NAMALWA (cell line): ENCODE data around the gene UBXN6.

ENCODE experiments used
- DNase-seq: peaks from one replicate; pipeline ENCODE4 v3.0.0-alpha.2; 2015; ENCODE audit warnings: low spot score

Gene UBXN6

DNA sequence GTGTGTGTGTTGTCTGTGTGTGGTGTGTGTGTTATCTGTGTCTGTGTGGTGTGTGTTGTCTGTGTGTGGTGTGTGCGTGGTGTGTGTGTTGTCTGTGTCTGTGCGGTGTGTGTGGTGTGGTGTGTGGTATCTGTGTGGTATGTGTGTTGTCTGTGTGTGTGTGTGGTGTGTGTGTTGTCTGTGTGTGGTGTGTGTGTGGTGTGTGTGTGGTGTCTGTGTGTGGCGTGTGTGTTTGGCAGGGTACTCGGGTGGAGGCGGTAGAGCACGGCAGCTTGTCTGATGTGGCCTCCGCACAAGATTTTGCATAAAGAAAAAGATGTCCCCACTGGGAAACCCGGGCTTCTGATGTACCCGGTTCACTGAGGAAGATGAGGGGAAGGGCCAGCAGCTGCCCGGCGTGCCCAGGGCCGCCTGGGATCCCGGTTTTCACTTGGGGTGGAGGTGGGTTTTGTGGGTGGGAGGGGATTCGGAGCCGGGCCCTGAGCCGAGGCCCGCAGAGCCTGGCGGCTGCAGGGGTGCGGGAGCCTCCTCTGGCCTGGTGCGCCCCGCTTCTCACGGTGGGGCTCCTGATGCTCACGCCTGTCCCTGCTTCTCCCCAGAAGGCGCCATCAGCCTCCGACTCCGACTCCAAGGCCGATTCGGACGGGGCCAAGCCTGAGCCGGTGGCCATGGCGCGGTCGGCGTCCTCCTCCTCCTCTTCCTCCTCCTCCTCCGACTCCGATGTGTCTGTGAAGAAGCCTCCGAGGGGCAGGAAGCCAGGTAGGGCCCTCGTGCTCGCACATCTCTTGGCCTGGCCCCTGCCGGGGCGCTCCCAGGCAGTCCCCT, 35.7 kb upstream of the UBXN6 start:
- peak; percentile 47 for DNase-seq

DNA sequence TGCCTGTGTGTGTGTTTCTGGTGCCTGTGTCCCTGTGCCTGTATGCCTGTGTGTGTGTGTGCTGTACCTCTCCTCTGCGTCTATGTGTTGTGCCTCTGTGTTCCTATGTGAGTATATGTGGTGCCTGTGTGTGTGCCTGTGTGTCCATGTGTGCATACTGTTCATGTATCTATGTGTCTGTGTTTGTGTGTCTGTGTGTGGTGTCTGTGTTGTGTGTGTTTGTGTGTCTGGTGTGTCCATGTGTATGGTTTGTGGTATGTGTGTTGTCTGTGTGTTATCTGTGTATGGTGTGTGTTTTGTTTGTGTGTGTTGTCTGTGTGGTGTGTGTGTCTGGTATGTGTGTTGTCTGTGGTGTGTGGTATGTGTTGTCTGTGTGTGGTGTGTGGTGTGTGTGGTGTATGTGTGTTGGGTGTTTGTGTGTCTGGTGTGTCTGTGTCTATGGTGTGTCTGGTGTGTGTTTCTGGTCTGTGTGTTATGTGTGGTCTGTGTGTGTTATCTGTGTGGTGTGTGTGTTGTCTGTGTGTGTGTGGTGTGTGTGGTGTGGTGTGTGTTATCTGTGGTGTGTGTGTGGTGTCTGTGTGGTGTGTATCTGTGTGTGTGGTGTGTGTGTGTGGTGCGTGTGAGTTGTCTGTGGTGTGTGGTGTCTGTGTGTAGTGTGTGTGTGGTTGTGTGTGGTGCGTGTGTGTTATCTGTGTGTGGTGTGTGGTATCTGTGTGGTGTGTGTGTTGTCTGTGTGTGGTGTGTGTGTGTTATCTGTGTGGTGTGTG, 34.9 kb upstream of the UBXN6 start:
- no peak for DNase-seq

DNA sequence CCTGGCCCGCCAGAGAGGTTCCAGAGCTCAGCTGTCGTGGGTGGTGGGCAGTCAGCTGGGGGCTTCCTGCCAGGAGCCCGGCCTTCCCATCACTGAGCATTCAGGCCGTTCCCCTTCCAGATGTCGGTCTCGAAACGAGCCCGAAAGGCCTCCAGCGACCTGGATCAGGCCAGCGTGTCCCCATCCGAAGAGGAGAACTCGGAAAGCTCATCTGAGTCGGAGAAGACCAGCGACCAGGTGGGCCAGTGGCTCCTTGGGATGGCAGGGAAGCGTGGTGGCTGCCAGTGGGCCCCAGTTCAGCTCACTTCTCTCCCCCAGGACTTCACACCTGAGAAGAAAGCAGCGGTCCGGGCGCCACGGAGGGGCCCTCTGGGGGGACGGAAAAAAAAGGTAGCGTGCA, 33.9 kb upstream of the UBXN6 start:
- no peak for DNase-seq

DNA sequence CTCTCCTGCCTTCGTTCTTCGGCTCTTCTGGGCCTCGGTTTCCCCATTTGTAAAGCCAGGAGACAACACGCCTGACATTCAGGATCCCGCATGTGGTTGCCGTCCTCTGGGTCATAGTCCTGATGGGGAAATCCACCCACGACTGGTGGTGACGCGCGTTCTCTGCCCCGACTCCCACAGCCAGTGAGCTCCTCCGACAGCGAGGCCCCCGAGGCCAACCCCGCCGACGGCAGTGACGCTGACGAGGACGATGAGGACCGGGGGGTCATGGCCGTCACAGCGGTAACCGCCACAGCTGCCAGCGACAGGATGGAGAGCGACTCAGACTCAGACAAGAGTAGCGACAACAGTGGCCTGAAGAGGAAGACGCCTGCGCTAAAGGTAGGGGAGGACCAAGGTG, 30.9 kb upstream of the UBXN6 start:
- no peak for DNase-seq

DNA sequence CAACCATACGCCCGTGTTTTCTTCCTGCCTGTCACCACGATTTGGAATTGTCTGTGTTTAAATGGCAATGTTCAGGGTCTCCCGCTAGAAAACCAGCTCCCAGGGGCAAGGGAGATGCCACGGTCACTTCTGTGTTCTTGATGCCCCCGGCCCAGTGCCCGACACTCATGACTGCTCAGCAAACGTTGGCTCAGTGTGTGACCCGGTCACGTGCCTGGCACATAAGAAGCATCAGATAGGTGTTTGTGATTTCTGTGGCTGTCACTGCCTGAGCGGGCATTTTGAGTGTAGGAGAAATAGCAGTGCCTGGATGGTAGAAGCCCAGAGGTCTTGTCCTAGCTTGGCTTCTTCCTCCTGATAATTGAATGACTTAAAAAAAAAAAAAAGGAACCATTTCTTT, 30.0 kb upstream of the UBXN6 start:
- no peak for DNase-seq

DNA sequence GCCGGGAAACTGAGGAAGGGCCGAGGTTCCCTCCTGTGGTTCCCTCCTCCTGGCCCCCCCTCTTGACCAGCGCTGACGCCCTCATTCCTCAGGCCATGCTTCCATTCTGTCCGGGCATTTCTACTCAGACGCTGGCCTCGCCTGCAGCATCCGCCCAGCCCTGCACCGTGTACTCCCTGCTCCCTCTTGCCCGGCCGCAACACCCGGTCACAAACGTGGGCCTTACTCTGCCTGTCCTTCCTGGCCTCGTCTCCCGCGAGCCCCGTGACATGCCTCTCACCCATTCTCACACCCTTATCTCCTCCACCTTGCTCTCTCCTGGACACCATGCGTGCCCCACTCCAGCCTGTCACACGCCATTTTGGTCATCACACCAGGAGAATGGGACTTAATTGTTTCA, 25.8 kb upstream of the UBXN6 start:
- no peak for DNase-seq

DNA sequence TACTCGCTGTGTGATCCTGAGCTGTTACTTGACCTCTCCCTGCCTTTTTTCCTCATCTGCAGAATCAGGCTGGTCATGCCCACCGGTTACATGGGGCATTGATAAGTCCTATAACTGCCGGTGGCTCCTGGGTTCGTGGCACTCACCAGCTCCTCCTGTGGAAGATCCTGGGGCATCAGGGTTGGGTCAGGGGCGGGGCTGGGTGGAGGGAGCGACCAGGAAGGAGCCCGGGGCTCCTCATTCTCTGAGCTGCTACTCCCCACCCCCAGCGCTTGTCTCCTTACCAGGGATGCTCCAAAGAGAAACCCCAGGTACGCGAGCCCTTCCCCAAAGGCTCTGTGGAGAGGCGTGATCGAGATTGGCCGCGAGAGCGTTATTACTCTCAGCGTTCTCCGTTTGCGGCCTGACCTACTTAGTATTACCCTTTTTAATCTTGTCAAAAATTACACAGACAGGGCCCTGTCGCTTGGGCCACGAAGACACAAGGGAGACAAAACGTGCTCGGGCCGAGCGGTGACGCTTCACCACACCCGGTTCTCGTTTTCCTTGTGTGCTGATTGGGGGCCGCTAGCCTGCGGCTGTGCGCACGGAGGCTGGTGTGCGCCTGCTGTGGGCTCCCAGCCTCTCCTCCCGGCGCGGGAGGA, 25.2 kb upstream of the UBXN6 start:
- no peak for DNase-seq

DNA sequence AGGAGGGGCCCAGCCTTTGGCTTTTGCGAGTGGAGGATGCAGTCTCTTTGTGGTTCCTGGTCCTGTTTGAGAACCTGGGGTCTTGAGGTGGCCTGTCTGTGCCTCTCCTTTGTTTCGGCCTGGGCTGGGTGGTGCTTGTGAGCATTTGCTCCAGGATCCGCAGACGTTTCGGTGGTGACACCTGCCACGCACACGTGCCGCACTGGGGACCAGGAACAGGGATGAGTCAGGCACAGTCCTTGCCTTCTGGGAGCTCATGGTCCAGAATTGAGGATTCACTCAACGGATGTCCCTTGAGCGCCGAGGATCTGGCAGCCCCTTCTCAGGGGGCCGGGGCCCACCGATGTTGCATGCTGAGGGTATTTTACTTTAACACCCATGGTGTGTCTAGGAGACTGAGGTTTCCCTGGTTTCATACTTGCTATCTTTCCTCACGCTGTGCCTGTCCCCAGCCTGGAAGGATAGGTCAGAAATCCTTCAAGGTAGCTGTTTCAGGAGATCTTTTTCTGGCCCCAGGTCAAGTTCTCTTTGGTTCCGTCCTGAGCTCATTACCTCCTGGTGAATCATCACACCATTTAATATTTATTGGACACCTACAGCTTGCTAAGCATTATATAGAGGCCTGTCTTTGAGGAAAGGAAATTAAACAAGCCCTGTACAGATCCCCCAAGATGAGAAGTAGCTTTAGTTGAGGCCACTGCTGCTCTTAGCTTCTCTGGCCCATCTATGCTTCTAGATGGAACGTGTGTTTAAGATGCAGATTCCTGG, 19.6 kb upstream of the UBXN6 start:
- DNase-seq: no peak

DNA sequence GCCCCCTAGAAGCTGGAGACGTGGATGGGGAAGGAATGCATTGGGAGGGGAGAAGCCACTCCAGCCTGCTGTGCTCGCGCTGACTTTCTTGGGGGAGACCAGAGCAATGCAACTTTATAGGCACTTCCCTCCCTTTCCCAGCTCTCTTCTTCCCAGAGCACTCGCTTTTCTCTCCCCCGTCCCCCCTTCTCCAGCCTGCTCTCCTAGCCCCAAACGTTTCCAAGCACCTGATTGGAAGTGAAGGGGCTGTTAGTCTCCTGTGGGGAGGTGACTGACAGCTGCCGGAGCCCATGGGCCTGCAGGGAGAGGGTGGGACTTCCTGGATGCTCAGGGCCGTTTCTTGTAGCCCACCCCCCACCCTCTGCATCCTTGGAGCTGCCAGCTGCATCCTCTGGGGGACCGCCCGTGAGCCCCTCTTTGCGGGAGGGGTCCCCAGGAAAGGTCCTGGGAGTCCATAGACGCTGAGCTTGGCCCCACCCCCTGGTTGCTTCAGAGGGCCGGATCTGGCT, 17.0 kb upstream of the UBXN6 start:
- DNase-seq: peak; percentile 72

DNA sequence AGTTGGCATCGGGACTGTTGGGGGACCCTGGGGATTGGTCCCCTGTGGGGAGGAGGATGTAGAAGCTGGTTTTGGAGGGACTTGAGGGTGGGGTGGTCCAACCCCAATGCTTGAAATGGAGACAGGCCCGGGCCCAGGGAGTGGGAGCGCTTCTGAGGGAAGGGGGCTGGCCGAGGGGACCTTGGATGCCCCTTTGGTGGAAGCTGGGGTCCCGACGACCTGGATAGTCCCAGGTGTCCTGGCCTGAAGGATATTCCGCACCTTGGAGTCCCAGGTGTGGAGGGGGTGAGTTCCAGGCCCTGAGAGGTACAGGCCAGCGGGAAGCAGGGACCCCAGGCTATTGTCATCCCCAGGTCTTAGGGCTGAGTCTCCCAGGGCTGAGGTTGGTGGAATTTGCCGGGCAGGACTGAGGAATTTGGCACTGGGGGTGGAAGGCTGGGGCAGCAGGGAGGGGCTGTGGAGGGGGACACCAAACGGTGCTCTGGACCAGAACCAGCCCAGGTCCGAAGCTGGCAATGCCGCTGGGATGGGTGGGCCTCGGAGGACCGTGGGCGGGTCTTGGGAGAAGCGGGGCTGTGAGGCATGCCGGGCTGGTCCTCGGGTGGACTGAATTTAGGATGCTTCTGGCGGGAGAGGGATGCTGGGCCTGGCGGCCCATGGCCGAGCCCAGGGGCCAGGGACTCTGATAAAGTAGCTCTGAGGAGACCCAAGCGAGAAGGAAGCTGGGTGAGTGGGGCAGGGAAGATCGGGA, 16.3 kb upstream of the UBXN6 start:
- DNase-seq: no peak

DNA sequence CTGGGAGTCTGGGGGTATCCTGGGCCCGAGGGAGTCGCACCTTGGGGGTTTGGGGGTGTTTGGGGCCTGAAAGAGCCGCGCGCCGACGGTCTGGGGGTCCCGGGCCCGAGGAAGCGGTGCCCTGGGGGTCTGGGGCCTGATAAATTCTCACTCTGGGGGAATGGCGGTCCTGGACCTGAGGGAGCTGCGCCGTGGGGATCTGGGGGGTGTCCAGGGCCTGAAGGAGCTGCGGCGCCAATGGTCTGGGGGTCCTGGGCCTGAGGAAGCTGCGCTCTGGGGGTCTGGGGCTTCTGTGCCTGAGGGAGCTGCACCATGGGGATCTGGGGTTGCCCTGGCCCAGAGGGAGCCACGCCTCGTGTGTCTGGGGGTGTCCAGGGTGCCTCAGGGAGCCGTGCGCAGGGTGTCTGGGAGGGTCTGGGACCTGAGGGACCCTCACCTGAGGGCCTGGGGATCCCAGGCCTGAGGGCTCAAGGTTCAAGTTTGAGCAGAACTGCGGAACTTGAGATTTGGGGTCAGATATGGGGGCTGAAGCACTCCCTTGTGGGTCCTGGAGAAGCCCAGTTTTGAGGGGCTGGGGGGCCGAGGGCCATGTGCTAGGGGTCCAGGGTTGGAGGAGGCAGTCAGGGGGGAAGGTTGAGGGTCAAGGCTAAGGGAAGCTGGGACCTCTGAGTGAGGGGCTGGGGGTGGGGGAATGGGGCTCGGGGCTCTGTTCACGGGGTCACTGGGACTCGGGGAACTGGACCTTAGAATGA, 15.6 kb upstream of the UBXN6 start:
- DNase-seq: no peak

DNA sequence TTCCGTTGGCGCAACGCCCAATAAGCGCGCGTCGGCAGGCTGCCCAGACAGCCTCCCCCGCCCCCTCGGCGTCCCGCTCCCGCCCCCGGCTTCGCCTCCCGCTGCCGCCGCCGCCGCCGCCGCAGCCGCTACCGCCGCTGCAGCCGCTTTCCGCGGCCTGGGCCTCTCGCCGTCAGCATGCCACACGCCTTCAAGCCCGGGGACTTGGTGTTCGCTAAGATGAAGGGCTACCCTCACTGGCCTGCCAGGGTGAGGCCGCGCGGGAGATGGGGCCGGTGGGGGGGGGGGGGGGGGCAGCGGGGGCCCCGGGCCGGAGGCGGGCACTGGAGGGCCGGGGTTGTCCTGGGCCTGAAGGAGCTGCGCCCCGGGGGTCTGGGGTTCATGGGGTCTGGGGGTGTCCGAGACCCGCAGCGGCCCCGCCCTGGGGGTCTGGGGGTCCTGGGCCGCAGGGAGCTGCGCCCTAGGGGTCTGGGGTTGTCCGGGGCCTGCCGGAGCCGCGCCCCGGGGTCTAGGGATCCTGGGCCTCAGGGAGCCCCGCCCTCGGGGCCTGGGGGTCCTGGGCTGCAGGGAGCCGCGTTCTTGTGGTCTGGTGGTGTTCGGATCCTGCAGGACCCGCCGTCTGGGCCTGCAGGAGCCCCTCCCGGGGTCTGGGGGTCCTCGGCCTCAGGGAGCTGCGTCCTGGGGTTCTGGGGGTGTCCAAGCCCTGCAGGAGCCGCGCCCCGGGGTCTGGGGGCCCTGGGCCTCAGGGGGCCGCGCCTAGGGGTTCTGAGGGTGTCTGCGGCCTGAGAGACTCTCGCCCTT, 14.8 kb upstream of the UBXN6 start, which contains the start of gene HDGFL2:
HDGFL2 (plus strand) TSS at position 124 of the 801 bp plus-strand sequence; CDS start at position 178, 54 bp downstream.
- DNase-seq: no peak

DNA sequence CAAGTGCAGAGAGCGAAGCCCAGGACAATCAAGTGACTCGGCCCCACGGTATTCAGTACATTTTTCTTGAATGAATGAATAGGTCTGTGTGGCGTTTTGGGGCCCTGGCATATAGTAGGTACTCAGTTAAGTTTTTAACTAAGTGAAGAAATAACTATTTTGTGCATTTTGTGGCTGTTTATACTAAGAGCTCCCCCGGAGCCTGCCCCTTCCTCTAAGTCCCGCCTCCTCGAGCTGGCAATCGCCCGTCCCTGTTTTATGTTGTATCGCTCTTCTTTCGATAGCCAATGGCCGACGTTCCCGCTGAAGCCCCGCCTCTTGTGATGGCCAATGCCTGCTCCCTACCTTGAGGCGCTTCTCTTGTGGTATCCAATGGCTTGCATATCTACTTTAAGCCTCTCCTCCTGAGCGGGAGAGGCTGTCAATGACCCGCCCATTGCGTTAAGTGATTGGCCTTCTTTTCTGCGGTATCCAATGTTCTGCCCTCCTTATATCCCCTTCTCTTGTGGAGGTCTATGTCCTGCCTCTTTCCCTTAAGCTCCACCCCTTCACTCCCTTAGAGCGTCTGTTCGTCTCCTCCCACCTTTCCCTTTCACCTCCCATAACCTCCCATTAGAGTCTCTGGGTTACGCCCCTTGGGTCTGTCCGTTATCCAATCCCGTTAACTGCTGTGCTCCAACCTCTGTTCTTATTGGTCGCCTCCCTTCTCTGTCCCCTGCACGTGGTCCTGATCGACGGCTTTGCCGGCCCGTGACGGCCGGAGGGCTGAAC, 14.0 kb upstream of the UBXN6 start:
- peak; percentile 100 for DNase-seq

DNA sequence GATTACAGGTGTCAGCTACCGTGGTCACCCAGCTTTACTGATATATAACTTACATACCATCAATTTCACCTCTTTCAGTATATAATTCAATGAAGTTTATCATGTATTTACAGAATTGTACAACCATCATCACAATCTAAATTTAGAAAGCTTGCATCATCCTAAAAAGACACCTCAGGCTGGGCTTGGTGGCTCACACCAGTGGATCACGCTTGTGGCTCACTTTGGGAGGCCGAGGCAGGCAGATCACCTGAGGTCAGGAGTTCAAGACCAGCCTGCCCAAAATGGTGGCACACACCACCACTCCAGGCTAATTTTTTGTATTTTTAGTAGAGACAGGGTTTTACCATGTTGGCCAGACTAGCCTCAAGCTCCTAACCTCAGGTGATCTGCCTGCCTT, 10.2 kb upstream of the UBXN6 start:
- DNase-seq: no peak

DNA sequence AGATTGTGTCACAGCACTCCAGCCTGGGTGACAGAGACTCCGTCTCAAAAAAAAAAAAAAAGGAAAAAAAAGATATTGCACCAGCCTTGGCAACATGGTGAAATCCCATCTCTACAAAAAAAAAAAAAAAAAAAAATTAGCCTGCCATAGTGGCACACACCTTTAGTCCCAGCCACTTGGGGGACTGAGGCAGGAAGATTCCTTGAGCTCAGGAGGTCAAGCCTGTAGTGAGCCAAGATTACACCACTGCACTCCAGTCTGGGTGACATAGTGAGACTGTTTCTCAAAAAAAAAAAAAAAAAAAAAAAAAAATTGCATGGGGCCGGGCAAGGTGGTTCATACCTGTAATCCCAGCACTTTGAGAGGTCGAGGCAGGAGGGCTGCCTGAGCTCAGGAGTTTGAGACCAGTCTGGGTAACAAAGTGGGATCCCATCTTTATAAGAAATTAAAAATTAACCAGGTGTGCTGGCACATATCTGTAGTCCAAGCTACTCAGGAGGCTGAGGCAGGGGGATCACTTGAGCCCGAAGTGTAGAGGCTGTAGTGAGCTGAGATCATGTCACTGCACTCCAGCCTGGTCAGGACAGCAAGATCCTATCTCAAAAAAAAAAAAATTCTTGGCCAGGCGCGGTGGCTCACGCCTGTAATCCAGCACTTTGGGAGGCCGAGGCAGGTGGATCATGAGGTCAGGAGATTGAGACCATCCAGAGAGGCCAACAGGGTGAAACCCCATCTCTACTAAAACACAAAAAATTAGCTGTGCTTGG, 7.4 kb upstream of the UBXN6 start:
- DNase-seq: no peak

DNA sequence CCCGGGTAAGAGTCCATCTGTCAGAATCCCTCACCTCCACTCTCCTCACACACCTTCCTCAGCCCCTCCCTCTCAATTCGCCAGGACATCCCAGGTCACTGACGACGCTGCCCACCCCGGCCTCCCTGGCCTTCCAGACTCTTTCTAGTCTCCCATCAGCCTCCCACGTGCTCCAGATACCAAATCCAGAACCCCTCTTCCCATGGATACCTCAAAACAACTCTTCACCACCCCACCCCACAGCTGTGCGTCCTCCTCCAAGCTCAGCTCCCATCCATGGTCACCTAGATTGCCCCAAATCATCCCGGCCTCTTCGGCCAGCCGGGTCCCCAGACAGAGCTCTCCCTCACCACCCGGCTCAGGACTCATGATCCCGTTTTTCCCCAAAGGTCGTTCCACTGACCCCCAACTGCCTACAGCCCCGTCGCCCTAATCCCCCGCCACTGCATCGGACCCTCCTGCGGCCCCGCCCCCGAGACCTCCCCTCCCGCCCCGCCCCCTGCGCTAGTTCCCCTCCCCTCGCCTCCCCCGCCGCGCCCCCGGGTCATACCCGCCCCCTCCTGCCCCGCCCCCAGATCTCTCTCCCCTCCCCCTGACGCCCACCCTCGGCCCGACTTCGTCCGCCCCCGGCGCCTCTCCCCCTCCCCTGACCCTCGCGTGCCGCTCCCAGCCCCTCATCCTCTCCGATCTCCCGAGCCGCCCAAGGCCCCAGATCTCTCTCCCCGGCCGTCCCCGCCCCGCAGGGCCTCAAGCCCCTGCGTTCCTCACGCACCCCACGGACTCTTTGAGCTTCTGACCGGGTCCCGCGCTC, 546 bp downstream of the UBXN6 start:
- peak; percentile 68 for DNase-seq

DNA sequence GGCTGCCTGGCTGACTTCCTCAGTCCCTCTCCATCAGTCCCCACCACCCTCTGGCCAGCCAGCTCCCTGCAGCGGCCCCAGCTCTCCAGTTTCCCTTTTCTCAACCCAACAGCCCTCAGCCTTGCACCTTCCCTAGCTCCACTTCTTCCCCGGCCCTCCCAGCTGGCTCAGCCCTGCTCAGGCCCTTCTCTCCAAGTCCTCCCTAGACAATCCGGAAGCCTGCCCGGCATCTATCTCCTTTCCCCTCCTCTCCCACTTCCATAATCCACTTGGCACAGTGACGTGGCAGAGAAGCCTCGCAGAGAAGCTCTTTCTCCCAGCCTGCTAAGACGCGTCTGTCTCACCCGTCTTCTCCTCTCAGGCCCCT, 1.1 kb downstream of the UBXN6 start:
- DNase-seq: no peak
